Measurements from ENCODE around the gene CRHR1. TPM values are rescaled to one million over a fixed set of nuclear protein-coding genes. Genes with fewer than 3 reads are reported as not detected.
A peak's percentile ranks its signal among the peaks of the same experiment; 100 is the strongest.
"Not testable (repeated sequence)": the region's sequence is repeated elsewhere in the genome, so short reads cannot be mapped to it uniquely, and the experiment has no call there.

Gene CRHR1
- total RNA-seq, 1 experiment from 2014 or later = not detected

DNA sequence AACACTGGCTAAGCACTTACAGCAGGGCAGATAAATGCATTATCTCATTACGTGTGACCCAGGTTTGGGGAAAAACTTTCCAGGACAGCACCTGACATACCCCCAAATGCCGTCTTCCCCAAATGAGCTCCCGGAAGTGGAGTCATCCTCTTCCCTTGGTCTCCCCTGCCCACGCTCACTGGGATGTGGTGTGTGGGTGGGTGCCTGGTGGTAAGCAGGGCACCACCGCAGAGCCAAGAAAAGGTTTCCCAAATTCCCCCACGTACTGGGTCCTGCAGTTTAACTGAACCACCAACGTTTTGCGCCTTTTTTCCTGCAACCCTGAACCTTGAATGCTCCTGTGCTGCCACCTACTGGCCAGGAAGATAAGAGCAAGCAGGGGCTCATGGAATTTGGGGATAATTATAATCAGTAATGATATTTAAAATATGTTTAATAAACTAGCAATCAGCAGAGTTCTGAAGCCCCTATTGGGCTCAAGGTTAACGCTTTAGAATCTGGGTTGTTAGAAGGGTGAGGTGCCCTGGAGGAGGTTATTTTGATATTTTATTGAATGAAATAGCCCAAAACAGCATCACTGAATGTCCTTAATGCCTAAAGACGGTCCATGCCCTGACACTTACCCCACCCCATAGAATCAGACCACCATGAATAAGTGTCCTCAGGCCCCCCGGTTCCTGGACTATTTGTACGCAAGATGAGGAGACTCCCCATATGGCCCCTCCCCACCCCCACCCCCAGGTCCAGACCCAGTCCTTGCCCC, 68.6 kb downstream of the CRHR1 start:
- no peak overlapping the region for H3K4me3 ChIP-seq
- H3K27me3 ChIP-seq = peaks cover 7% of the 10 kb centered on the region
- no peaks in the 10 kb centered on the region for H3K9me3 ChIP-seq
- H3K36me3 ChIP-seq = no peaks in the 10 kb centered on the region
- DNase-seq = peak; percentile 39

DNA sequence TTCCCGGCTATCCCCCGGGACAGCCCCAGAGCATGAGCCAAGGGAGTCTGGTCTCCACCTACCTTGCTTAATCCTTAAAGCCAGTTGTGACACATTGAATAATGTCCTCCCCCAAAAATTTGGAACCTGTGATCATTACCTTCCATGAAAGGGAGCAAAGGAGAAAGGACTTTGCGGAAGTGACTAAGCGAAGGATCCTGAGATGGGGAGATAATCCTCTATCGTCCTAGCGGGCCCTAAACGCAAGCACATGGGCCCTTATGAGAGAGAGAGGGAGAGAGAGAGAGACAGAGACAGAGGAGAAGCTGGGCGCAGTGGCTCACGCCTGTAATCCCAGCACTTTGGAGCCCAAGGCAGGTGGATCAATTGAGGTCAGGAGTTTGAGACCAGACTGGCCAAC, 70.1 kb downstream of the CRHR1 start:
- Histone ChIP-seq H3K4me3 (no peak overlapping the region), H3K36me3 (no peaks in the 10 kb centered on the region), H3K27me3 (peaks cover 10% of the 10 kb centered on the region), H3K9me3 (no peaks in the 10 kb centered on the region)
- DNase-seq = no peak

DNA sequence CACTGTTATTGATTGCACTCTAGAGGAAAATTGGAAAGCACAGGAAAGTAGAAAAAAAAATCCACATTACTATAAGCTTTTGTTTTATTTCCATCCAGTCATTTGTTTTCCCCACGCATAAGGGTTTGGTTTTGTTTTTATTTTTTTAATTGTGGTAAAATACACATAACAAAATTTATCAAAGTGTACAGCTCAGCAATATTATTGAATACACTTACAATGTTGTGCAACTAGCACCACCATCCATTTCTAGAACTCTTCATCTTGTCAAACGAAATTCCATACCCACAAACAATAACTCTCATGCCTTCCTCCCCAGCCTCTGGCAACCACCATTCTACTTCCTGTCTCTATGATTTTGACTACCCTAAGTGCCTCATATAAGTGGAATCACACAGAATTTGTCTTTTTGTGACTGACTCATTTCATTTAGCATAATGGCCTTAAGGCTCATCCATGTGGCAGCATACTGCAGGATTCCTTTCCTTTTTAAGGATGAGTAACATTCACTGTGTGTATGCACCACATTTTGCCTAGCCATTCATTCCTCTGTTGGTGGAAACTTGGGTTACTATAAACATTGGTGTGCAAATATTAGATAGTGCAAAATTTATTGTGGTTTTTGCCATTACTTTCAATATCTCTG, 71.7 kb downstream of the CRHR1 start:
- H3K9me3 ChIP-seq = no peaks in the 10 kb centered on the region
- peaks cover 14% of the 10 kb centered on the region for H3K27me3 ChIP-seq
- H3K4me3 ChIP-seq = no peak overlapping the region
- DNase-seq = no peak
- no peaks in the 10 kb centered on the region for H3K36me3 ChIP-seq

DNA sequence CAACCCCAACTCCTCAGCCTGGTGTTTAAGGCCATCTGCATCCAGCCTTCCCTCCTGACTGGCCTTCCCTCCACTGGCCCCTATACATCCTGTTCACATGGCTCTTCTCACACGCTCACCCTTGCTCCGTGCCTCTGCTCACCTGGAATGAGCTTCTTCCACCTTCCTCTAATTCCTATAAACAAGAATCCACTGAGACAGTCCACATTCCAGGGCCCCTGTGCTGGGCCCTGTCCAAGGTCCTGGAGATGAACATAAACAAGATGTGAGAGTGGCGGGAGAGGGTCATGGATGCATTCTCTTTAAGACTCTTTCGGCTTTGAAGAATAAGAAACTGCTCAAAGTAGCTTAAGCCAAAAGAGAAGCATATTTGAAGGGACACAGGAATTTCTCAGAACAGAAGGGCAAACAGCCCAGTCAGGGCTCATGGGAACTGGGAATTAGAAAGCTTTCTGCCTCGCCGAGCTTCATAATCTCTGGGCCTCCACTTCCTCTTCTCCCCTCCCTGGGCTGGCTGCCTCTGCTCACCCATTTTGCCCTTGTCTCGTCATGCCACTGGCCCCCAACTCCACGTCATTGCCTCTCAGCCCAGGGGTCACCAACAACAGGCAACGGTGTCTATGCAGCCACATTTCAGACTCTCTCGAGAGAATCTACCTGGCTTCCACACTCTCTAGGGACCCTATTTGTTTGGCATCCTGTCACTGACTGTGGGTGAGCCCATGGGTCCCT, 74.0 kb downstream of the CRHR1 start:
- DNase-seq = no peak
- H3K27me3 ChIP-seq = peaks cover 23% of the 10 kb centered on the region
- H3K9me3 ChIP-seq = peaks cover 3% of the 10 kb centered on the region; the same call in 1 of the 2 replicates
- H3K36me3 ChIP-seq = no peaks in the 10 kb centered on the region
- no peak overlapping the region for H3K4me3 ChIP-seq

DNA sequence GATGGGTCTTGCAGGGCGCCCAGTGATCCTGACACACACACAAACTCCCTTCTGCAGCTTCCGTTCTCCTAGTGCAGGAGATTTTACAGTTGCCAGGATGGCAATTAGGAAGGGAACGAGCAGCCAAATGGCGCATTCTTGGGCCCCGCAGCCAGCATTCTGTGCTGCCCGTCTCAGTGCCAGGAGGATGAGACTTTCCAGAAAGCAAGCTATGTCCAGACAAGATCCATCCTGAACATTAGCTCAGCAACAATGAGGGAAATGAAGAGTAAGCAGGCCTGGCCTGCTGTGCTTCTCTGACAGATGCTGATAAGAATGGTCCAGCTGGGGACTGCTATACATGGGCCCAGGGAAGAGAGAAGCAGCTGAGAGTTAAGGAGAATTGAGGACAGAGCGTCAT, 77.0 kb downstream of the CRHR1 start:
- DNase-seq = no peak
- no peaks in the 10 kb centered on the region for H3K36me3 ChIP-seq

DNA sequence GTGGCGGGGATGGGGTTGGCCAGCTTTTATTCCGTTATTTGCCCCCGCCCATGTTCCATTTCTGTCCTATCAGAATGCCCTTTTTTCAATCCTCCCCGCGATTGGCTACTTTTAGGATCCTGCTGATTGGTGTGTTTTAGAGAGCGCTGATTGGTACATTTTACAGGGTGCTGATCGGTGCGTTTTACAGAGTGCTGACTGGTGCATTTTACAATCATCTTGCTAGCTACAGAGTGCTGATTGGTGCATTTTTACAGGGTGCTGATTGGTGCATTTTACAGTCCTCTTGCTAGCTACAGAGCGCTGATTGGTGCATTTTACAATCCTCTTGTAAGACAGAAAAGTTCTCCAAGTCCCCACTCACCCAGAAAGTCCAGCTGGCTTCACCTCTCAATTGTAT, 78.0 kb downstream of the CRHR1 start:
- not testable (repeated sequence) for DNase-seq

More for the DNA sequence above, 77.0 kb downstream of the CRHR1 start:
- peaks cover 3% of the 10 kb centered on the region; the same call in 1 of the 2 replicates for H3K9me3 ChIP-seq
- H3K4me3 ChIP-seq = no peak overlapping the region
- peaks cover 49% of the 10 kb centered on the region for H3K27me3 ChIP-seq

DNA sequence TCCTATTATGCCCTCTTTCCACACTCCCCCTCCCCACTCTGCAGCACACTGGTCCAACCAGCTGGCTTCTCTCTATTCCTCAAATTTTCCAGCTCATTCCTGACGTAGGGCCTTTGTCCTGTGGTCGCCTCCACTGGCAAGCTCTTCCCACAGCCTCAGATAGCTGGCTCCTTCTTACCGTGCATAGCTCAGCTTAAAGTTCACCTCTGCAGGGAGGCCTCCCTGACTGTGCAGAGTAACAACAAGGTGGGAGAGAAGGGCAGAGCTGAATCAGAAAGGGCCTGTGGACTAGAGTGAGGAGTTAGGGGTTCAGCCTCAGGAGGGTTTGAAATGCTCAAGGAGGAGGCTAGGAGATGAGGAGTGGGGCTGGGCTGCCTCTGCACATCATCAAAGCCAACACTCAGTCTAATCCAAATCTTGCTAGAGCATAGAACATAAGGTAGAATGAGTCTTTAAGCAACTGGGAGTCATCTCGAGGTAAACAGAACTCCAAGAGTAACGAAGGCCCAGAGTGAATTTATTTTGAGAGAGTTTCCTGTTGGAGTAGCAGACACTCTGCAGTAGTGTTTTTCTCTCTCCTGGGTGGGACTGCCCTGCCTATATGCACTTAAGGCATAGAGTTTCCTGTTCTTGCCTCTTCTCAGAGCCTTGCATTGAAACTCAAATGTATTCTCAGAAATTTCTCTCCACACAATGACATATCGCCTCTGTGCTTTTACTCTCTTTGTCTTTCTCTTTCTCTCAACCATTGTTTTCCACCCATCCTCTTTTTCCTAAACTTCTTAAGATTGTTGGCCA, 79.9 kb downstream of the CRHR1 start:
- DNase-seq = no peak
- H3K9me3 ChIP-seq = peaks cover 3% of the 10 kb centered on the region; the same call in 1 of the 2 replicates
- H3K27me3 ChIP-seq = peaks cover 51% of the 10 kb centered on the region
- H3K4me3 ChIP-seq = no peak overlapping the region
- H3K36me3 ChIP-seq = no peaks in the 10 kb centered on the region

More for the DNA sequence above, 78.0 kb downstream of the CRHR1 start:
- H3K36me3 ChIP-seq, H3K4me3 ChIP-seq, H3K9me3 ChIP-seq: not testable (repeated sequence)
- peaks cover 56% of the 10 kb centered on the region for H3K27me3 ChIP-seq

DNA sequence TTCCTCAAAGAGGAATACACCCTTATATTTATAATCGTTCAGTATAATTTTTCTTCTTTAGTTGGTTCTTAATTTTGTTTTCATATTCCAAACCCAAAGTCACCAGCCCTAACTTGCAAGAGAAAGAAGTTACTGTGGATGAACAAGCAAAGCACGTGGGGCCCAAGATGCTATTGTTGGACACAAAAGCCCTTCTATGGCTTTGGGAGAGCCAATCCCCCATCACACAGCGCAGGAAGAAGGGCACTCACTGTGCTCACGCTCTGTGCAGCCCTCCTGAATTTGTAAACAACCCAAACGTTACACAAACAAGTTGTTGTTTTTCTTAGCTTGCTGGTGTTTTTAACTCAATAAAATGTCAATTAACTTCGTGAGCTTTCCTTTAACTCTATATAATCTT, 83.1 kb downstream of the CRHR1 start:
- Histone ChIP-seq H3K36me3 (no peaks in the 10 kb centered on the region), H3K27me3 (peaks cover 39% of the 10 kb centered on the region), H3K9me3 (peaks cover under 1% of the 10 kb centered on the region; the same call in 1 of the 2 replicates), H3K4me3 (no peak overlapping the region)
- no peak for DNase-seq

DNA sequence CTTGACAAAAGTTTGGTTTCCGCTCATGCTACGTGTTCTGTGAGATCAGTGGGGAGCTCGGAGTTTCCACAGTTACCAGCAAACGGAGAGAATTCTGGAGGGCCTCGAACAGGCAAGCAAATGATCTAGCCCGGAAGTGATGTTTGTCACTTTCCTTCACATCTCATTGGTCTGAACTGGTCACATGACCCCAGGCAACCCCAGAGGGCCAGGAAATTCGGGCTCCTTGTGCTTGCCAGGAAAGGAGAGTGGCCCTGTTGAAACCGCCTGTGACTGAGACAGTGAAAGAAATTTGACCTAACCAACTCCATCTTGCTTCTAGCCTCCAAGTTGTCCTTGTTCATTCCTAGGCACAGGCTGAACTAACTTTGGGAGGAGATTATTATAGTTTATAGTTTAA, 83.6 kb downstream of the CRHR1 start:
- Histone ChIP-seq H3K4me3 (no peak overlapping the region), H3K27me3 (peaks cover 37% of the 10 kb centered on the region), H3K9me3 (no peaks in the 10 kb centered on the region), H3K36me3 (no peaks in the 10 kb centered on the region)
- no peak for DNase-seq

DNA sequence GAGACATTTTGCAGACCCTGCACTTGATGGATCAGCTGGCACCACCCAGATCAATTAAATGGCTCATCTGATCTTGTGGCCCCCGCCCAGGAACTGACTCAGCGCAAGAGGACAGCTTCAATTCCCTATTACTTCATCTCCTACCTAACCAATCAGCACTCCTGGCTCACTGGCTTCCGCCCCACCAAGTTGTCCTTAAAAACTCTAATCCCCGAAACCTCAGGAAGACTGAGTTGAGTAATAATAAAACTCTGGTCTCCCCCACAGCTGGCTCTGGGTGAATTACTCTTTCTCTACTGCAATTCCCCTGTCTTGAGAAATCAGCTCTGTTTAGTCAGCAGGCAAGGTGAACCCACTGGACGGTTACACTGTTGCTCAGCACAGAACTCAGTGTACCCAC, 84.2 kb downstream of the CRHR1 start:
- Histone ChIP-seq H3K27me3 (peaks cover 32% of the 10 kb centered on the region), H3K36me3 (no peaks in the 10 kb centered on the region), H3K9me3 (no peaks in the 10 kb centered on the region), H3K4me3 (no peak overlapping the region)
- no peak for DNase-seq

DNA sequence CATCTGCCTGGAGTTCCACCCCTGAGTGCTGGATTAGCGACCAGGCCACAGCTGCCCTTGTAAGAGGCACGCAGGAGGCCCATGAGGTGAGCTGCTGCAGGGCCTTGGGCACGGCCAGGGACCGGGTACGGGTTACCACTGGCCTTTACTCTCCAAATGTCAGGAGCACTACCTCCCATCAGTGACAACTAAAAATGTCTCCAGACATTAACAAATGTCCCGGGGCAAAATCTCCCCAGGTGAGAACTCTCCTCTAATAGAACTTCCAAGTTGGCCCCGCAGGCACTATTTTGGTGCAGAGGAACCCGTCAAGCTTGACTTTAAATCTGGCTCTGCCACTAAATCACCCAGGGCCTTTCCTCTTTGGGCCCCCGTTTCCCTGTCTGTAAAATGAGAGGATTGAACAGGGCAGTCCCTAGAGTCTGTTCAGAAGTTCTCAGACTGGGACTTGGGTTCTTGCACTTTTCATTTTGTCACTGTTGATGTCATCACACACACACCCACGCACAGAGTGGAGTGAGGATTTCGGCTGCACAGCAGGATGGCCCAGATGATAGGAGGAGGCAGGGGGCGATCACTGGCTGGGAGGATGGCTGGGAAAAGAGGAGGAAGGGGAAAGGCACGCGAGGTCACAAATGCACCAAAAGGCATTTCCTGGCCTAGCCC, 85.7 kb downstream of the CRHR1 start:
- no peaks in the 10 kb centered on the region for H3K36me3 ChIP-seq
- DNase-seq = no peak
- no peaks in the 10 kb centered on the region for H3K9me3 ChIP-seq
- peaks cover 22% of the 10 kb centered on the region for H3K27me3 ChIP-seq
- no peak overlapping the region for H3K4me3 ChIP-seq

DNA sequence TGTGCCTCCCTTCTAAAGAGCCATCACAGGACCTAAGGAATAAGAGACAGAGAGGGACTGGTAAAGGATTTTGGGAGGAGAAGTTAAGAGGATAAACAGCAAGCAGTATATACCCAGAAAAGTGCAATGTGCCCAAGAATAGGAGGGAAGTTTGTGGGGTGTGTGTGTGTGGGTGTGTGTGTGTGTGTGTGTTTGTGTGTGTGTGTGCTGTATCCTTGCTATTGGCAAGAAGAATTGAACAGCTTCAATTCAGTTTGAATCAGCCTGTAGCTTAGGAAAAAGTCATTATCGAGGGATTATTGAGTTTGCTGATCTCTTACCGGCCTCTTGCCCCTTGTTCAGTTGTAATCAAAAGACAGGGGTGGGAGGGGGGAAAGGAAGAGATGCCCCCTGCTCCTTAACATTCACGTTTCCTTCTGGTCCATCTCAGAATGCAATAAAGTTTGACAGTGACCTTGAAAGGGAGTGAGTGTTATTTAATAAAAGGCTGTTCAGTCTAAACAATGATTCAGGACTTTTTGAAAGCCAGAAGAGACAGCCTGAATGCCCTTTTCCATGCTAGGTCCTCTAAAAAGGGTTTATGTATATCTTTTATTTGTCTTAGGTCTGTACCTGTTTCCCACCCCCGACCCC, 86.3 kb downstream of the CRHR1 start:
- no peak overlapping the region for H3K4me3 ChIP-seq
- no peaks in the 10 kb centered on the region for H3K9me3 ChIP-seq
- DNase-seq = no peak
- H3K27me3 ChIP-seq = peaks cover 21% of the 10 kb centered on the region
- H3K36me3 ChIP-seq = no peaks in the 10 kb centered on the region

DNA sequence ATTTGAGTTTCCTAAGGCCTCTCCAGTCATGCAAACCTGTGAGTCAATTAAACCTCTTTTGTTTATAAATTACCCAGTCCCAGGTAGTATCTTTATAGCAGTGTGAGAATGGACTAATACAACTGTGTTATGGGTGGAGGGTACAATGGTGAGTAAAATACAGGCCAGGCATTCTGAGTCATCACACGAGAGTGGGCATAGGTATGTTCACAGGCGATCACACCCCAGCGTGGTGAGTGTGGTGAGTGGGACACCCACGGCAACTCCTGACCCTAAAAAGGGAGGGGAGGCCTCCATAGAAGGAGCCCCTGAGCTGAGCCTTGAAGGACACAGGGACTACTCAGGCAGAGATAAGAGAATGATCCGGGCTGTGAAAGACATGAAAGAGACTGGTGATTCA, 87.6 kb downstream of the CRHR1 start:
- no peaks in the 10 kb centered on the region for H3K9me3 ChIP-seq
- peaks cover 22% of the 10 kb centered on the region for H3K27me3 ChIP-seq
- H3K36me3 ChIP-seq = no peaks in the 10 kb centered on the region
- no peak overlapping the region for H3K4me3 ChIP-seq
- DNase-seq = no peak

DNA sequence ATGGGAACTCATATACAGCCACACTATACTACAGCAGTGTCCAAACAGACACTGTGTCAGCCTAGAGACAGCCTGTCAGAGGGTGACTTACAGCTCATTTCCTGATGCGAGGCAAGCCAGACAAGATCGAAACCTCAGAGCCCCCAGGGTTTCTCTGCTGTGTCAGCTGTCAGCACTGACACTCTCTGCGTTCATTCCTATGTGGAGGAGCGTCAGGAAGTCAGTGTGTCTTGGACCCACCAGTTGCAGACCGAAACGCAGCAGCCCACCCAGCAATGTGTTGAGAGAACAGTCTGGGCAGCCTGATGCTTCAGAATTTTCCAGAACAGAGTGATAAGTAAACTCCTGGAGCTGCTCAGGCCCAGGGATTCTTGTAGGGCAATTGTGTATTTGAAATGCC, 89.6 kb downstream of the CRHR1 start:
- no peak for DNase-seq
- Histone ChIP-seq H3K9me3 (no peaks in the 10 kb centered on the region), H3K27me3 (peaks cover 39% of the 10 kb centered on the region), H3K36me3 (no peaks in the 10 kb centered on the region), H3K4me3 (no peak overlapping the region)

DNA sequence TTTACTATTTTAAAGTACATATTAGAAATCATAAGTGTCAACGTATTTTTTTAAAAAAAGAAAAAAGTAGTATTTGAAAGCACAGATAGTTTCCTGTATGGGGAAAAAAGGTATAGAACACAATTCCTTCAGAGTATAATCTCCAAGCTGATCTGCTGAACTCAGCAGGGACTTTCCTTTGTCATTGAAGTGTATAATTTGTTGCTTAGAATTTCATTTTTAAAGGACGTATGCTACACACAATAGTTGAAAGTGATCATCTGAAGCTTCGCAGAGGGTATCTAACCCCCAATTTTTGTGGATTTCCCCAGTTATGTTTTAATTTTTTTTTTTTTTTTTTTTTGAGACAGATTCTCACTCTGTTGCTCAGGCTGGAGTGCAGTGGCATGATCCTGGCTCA, 90.0 kb downstream of the CRHR1 start:
- DNase-seq = no peak
- Histone ChIP-seq H3K4me3 (no peak overlapping the region), H3K27me3 (peaks cover 39% of the 10 kb centered on the region), H3K36me3 (no peaks in the 10 kb centered on the region), H3K9me3 (no peaks in the 10 kb centered on the region)

DNA sequence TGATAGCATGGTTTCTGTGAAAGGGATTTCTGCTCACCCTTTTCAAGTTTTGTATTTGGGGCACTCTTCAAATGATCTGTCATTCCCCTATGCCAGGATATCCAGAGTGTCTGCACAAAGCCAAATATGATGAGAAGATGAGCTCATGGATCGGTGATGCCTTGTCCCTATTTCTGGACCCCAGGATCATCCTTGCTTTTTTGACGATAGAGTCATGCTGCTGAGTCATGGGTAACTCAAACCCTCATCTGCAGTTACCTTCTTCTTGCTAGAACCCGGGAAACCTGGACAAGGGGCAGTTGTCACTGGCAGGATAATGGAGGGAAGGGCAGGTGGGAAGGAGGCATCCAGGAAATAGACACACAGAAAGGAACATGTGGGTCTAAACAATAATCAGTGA, 92.4 kb downstream of the CRHR1 start:
- DNase-seq = no peak
- Histone ChIP-seq H3K9me3 (no peaks in the 10 kb centered on the region), H3K27me3 (peaks cover 46% of the 10 kb centered on the region), H3K4me3 (no peak overlapping the region), H3K36me3 (no peaks in the 10 kb centered on the region)
